Middle frontal gyrus (tissue), 1 donor: ENCODE data around the gene ULBP1.
"Not testable (repeated sequence)": the region's sequence is repeated elsewhere in the genome, so short reads cannot be mapped to it uniquely, and the experiment has no call there.

Experiments
- DNase-seq: peaks from one replicate; pipeline ENCODE4 v3.0.0-alpha.2; 2015; ENCODE audit warnings: low spot score; ENCODE audit errors: extremely low spot score

The ULBP1 gene

GRCh38 chr6:149951626-149952025 lies 12.1 kb upstream of the ULBP1 start:
- no peak for DNase-seq

DNA sequence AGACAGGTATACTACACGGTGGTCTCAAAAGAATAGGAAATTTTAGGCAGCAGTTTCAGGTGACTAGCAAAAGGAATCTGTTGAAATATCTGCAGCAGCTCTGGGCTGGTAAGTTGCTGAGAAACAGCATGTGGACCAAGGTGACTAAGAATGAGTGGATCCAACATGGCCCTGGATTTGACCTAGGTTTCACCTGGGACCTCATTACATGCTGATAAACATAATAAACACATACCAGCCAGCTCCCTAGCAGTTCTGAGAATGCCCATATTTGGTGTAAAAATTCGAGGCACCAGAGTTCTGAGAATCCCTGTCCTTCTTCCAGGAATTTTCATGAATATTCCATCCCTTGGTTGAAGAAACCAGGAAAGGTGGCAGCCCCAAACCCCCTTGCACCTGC lies 10.4 kb upstream of the ULBP1 start:
- not testable (repeated sequence) for DNase-seq

DNA sequence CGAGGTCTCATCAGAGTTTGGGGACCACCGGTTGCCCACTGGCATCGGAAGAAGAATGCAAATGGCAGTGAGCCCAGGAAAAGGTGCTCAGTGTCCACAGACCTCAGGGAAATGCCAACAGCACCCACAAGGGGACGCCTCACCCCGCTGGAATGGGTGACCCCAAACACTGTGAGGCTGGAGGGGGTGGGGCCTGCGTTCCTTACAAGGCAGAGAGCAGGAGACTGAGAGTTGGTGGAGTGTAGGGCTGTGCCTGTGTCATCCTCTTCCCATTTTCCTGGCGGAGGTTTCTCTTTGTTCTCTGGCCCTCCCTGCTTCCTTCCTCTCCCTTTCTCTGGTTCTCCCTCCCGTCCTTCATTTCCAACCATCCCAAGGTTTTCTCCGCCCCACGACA lies 9.8 kb upstream of the ULBP1 start:
- not testable (repeated sequence) for DNase-seq

GRCh38 chr6:149954328-149954983 lies 9.3 kb upstream of the ULBP1 start:
- DNase-seq: not testable (repeated sequence)

GRCh38 chr6:149954984-149955653 lies 8.6 kb upstream of the ULBP1 start:
- DNase-seq: not testable (repeated sequence)

DNA sequence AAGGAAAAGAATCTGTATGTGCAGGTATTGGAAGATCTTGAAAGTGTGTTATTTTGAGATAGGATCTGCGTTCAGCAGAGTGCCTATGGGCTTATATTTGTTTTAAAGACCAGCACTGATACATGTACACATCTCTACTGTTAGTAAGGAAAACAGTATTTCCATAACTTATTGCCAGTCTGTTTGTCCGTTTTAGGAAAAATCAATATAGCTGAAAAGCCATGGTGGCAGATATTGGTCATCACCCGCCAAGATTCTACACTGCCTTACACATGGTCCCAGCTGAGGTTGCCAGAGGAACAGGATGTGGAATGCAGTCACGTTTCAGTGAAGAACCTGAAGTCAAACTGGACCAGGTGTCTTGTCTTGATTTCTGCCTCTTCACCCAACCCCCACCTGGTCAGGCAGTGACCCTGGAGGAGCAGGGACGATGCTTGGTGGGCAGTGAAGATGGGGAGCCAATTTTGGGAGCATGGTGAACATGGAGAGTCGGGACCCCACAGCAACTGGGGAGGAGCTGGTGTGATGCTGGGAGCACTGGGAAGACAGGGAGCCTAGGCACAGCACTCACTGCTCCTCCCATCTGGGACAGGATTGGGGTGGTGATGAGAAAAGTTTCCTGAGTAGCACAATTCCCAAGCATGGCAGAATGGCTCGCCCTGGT lies 8.0 kb upstream of the ULBP1 start:
- not testable (repeated sequence) for DNase-seq

GRCh38 chr6:149958124-149958523 lies 5.6 kb upstream of the ULBP1 start:
- DNase-seq: not testable (repeated sequence)

DNA sequence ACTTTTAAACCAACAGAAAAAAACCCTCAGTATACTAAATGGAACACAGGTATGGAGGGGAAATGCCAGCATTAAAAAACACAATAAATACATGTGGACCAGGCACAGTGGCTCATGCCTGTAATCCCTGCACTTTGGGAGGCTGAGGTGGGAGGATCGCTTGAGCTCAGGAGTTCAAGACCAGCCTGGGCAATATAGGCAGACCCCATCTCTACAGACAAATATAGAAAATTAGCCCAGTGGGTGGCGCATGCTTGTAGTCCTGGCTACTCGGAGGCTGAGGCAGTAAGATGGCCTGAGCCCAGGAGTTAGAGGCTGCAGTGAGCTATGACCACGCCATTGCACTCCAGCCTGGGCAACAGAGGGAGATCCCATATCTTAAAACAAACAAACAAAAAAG lies 3.9 kb upstream of the ULBP1 start:
- not testable (repeated sequence) for DNase-seq

DNA sequence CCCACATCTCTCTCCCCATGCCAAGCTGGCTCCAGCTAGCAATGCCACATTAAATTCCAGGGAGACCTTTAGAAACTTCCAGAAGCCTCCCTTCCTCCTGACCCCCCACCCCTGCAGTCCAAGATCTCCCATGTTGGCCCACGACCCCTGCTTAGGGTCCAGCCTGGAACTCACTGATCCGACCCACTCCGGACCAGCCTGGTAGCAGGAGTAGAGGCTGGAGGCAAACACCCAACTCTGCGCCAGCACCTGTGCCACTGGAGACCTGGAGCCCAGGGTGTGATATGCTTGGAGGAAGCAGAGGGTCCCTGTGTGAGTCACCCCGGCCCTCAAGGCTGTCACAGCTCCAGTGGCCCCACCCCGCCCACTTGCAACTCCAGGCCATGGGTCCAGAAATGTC lies 3.3 kb upstream of the ULBP1 start:
- no peak for DNase-seq

DNA sequence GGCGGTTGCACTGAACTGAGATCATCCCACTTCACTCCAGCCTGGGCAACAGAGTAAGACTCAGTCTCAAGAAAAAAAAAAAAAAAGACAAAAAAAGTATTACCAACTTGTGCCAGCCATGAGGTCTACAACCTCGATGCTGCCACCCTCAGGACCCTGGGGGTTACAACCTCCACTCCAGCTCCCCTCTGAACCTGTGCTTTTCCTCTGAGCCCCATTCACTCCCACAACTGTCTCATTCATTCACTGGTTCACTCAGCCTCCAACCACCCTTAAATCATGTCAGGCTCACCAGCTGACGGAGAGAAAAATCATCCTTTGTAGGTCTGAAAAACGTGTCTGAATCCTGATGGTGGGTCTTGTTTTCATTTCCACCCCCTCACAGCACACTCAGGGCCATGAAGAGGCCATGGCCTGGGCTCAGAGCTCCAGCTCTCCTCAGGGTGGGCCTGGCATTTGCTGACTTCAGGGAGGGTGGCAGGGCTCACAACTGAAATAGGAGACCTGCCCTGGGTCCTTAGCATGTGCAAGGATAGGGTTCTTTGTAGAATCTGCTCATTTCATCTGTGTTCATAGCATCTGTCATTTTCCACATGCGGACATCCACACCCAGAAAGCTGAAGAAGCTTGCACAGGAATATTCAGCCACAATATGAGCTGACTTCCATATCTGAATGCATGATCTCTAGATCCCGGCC lies 1.9 kb upstream of the ULBP1 start:
- no peak for DNase-seq

GRCh38 chr6:149962461-149963211 lies 1.1 kb upstream of the ULBP1 start:
- DNase-seq: no peak

GRCh38 chr6:149963212-149963461 lies 606 bp upstream of the ULBP1 start:
- no peak for DNase-seq

DNA sequence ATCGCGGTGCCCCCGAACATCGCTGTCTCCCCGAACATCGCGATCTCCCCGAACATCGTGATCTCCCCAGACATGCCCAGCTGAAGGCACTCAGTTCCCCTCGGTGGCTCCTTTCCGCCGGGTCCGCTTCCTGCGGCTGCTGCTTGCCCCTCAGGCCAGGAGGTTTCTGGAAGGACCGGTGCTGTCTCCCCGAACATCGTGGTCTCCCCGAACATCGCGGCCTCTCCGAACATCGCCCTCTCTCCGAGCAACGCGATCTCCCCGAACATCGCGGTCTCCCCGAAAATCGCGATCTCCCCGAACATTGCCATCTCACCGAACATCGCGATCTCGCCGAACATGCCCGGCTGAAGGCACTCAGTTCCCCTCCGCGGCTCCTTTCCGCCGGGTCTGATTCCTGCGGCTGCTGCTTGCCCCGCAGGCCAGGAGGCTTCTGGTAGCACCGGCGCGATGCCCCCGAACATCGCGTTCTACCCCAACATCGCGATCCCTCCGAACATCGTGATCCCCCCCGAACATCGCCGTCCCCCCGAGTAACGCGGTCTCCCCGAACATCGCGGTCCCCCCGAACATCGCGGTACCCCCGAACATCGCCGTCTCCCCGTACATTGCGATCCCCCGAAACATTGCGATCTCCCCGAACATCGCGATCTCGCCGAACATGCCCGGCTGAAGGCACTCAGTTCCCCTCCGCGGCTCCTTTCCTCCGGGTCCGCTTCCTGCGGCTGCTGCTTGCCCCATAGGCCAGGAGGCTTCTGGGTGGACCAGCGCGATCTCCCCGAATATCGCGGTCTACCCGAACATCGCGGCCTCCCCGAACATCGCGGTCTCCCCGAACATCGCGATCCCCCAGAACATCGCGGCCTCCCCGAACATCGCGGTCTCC lies 808 bp downstream of the ULBP1 start:
- no peak for DNase-seq

GRCh38 chr6:149965194-149966020 lies 1.7 kb downstream of the ULBP1 start:
- DNase-seq: no peak

DNA sequence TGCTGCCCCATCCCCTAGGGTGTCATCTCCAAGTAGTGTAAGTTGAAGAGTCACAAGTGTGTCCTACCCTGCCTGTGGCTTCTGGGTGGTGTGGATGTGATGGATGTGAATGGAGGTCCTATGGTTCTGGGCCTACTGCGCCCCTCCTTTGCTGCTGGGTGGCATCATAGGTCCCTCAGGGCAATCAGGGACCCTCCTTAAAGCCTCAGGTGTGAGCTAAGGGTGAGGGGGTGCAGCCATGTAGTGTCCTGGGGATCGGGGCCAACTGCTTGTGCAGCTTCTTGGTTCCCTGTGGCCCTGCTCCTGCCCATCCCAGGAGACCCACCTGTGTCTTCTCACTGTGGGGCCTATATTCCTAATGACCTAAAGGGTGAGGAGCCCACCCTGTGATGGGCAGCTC lies 2.6 kb downstream of the ULBP1 start:
- not testable (repeated sequence) for DNase-seq

DNA sequence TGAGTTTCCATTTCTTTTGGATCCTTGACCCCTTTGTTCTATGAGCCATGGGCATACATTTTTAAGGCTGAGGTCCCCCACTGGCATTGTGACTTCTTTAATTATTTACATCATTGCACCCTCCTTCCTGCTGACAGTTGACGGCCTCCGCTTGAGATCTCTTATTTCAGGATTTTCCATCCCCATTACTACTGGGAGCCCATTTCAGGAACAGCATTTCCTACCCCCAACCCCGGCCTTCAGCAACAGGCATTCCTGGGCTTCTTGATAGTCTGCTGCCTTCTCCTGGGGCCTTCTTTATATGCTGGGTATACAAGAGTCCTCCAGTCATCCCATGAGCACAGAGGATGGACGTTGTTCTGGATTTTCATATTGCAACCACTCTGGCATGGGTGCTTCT lies 3.8 kb downstream of the ULBP1 start:
- DNase-seq: no peak

DNA sequence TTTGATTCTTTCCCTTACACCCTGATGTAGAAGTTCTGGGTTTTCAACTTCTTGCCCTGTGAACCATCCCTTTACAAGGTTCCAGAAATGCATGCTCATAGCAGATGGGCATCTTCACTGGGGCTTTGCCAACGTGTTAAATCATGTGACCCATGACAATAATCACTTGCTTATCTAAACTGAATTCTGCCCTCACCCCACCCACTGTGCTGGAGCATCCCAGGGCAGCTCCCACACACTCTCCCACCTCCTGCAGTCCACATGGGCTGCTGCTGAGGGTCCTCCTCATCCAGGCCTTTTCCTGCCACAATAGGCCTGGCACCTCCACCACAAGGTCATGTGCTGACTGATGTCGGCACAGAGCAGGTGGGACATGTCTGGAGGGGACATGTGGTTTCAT lies 4.3 kb downstream of the ULBP1 start:
- not testable (repeated sequence) for DNase-seq

- DNase-seq: not testable (repeated sequence)
These were observed 5.2 kb downstream of the ULBP1 start for GRCh38 chr6:149968909-149969308.

- DNase-seq: no peak
These were observed 5.9 kb downstream of the ULBP1 start for GRCh38 chr6:149969635-149970034.

DNA sequence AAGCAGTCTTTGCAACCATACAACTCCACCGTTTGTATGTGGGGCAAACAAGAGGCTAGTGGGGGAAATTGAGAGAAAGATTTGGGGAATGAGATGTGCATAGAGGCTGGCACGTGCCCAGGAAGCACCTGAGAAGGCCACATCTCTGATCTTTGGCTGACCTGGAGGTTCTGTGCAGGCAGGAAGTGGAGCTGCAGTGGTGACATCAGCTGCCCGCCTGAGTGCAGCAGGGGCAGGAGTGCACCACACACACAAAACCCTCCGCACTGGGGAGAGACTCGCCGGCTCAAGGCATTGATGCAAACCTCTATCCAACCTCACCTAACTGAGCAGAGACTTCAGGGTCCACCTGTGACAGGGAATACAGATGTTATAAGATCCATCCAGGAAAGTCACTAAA lies 10.7 kb downstream of the ULBP1 start:
- not testable (repeated sequence) for DNase-seq
